Measurements from ENCODE around the gene ACSF2. TPM values are rescaled to one million over a fixed set of nuclear protein-coding genes. Genes with fewer than 3 reads are reported as not detected.
"Not testable (repeated sequence)": the region's sequence is repeated elsewhere in the genome, so short reads cannot be mapped to it uniquely, and the experiment has no call there.

The ACSF2 gene
- polyA plus RNA-seq, 2 donors: 13.5 to 22.6 TPM

GRCh38 chr17:50392621-50393020, 33.4 kb upstream of the ACSF2 start:
- peaks cover 0 to 2% of the 10 kb centered on the region in 2 donors for H3K9me3 ChIP-seq (ENCODE audit: control insufficient read depth in 2 of 2, insufficient read depth in 1 of 2, low read depth in 1 of 2, low read length in 1 of 2)
- H3K36me3 ChIP-seq (ENCODE audit: control insufficient read depth in 2 of 2, insufficient read depth in 2 of 2, low read length in 1 of 2): peaks cover 28 to 45% of the 10 kb centered on the region in 2 donors
- WGBS, 2 donors: 72 to 86% methylated on average over 6 of the region's 6 CpGs
- no peak overlapping the region for H3K27ac ChIP-seq (ENCODE audit: low read depth in 2 of 2, low read length in 1 of 2)
- H3K4me1 ChIP-seq (ENCODE audit: control insufficient read depth in 2 of 2, insufficient read depth in 2 of 2, low read length in 1 of 2): peaks cover 0 to 9% of the 10 kb centered on the region in 2 donors
- no peak overlapping the region for H3K4me3 ChIP-seq (ENCODE audit: low read depth in 1 of 2, low read length in 2 of 2)
- no peaks in the 10 kb centered on the region for H3K27me3 ChIP-seq (ENCODE audit: control insufficient read depth in 1 of 2, insufficient read depth in 2 of 2, low read length in 2 of 2)

- WGBS, 2 donors: 88 to 93% methylated on average over 5 of the region's 5 CpGs
- no peak overlapping the region for H3K4me3 ChIP-seq (ENCODE audit: low read depth in 1 of 2, low read length in 2 of 2)
- no peaks in the 10 kb centered on the region for H3K27me3 ChIP-seq (ENCODE audit: control insufficient read depth in 1 of 2, insufficient read depth in 2 of 2, low read length in 2 of 2)
- H3K27ac ChIP-seq (ENCODE audit: low read depth in 2 of 2, low read length in 1 of 2): no peak overlapping the region
- peaks cover 0 to 9% of the 10 kb centered on the region in 2 donors for H3K4me1 ChIP-seq (ENCODE audit: control insufficient read depth in 2 of 2, insufficient read depth in 2 of 2, low read length in 1 of 2)
- peaks cover 22 to 37% of the 10 kb centered on the region in 2 donors for H3K36me3 ChIP-seq (ENCODE audit: control insufficient read depth in 2 of 2, insufficient read depth in 2 of 2, low read length in 1 of 2)
- H3K9me3 ChIP-seq (ENCODE audit: control insufficient read depth in 2 of 2, insufficient read depth in 1 of 2, low read depth in 1 of 2, low read length in 1 of 2): peaks cover 0 to 2% of the 10 kb centered on the region in 2 donors
Measured at GRCh38 chr17:50393700-50394099, 32.3 kb upstream of the ACSF2 start.

GRCh38 chr17:50394711-50395110, 31.3 kb upstream of the ACSF2 start:
- Histone ChIP-seq H3K4me3 (ENCODE audit: low read depth in 1 of 2, low read length in 2 of 2) (no peak overlapping the region), H3K4me1 (ENCODE audit: control insufficient read depth in 2 of 2, insufficient read depth in 2 of 2, low read length in 1 of 2) (peaks cover 0 to 9% of the 10 kb centered on the region in 2 donors), H3K27ac (ENCODE audit: low read depth in 2 of 2, low read length in 1 of 2) (no peak overlapping the region), H3K36me3 (ENCODE audit: control insufficient read depth in 2 of 2, insufficient read depth in 2 of 2, low read length in 1 of 2) (peaks cover 22 to 33% of the 10 kb centered on the region in 2 donors), H3K27me3 (ENCODE audit: control insufficient read depth in 1 of 2, insufficient read depth in 2 of 2, low read length in 2 of 2) (no peaks in the 10 kb centered on the region), H3K9me3 (ENCODE audit: control insufficient read depth in 2 of 2, insufficient read depth in 1 of 2, low read depth in 1 of 2, low read length in 1 of 2) (peaks cover 0 to 2% of the 10 kb centered on the region in 2 donors)
- 28 to 30% methylated on average over 3 of the region's 3 CpGs for WGBS, 2 donors

GRCh38 chr17:50396261-50397110, 29.5 kb upstream of the ACSF2 start:
- H3K4me1 ChIP-seq (ENCODE audit: control insufficient read depth in 2 of 2, insufficient read depth in 2 of 2, low read length in 1 of 2): peaks cover 0 to 9% of the 10 kb centered on the region in 2 donors
- H3K36me3 ChIP-seq (ENCODE audit: control insufficient read depth in 2 of 2, insufficient read depth in 2 of 2, low read length in 1 of 2): peaks cover 22 to 26% of the 10 kb centered on the region in 2 donors
- WGBS, 2 donors: 3 to 7% methylated on average over 30 of the region's 30 CpGs

GRCh38 chr17:50397111-50397918, 28.7 kb upstream of the ACSF2 start, which contains the start of gene LRRC59:
Gene LRRC59 (minus strand): TSS chr17:50397523. CDS start chr17:50397317, 206 bp downstream.
- Histone ChIP-seq H3K36me3 (ENCODE audit: control insufficient read depth in 2 of 2, insufficient read depth in 2 of 2, low read length in 1 of 2) (peaks cover 19 to 20% of the 10 kb centered on the region in 2 donors), H3K4me1 (ENCODE audit: control insufficient read depth in 2 of 2, insufficient read depth in 2 of 2, low read length in 1 of 2) (peaks cover 0 to 9% of the 10 kb centered on the region in 2 donors), H3K9me3 (ENCODE audit: control insufficient read depth in 2 of 2, insufficient read depth in 1 of 2, low read depth in 1 of 2, low read length in 1 of 2) (peaks cover 0 to 2% of the 10 kb centered on the region in 2 donors), H3K27me3 (ENCODE audit: control insufficient read depth in 1 of 2, insufficient read depth in 2 of 2, low read length in 2 of 2) (no peaks in the 10 kb centered on the region), H3K27ac (ENCODE audit: low read depth in 2 of 2, low read length in 1 of 2) (peak within 1 kb of the TSS; percentile 90 to 93), H3K4me3 (ENCODE audit: low read depth in 1 of 2, low read length in 2 of 2) (peak within 1 kb of the TSS; percentile 86 to 100)
- WGBS, 2 donors: 0 to 1% methylated on average over 67 to 70 of the region's 70 CpGs

More at GRCh38 chr17:50396261-50397110, 29.5 kb upstream of the ACSF2 start:
- H3K27me3 ChIP-seq (ENCODE audit: control insufficient read depth in 1 of 2, insufficient read depth in 2 of 2, low read length in 2 of 2): no peaks in the 10 kb centered on the region
- H3K9me3 ChIP-seq (ENCODE audit: control insufficient read depth in 2 of 2, insufficient read depth in 1 of 2, low read depth in 1 of 2, low read length in 1 of 2): peaks cover 0 to 2% of the 10 kb centered on the region in 2 donors
- H3K27ac ChIP-seq (ENCODE audit: low read depth in 2 of 2, low read length in 1 of 2): peak overlapping the region; percentile 90 to 93
- H3K4me3 ChIP-seq (ENCODE audit: low read depth in 1 of 2, low read length in 2 of 2): peak overlapping the region; percentile 86 to 100

GRCh38 chr17:50397919-50398285, 28.1 kb upstream of the ACSF2 start:
- 57 to 60% methylated on average over 9 of the region's 9 CpGs for WGBS, 2 donors
- H3K27ac ChIP-seq (ENCODE audit: low read depth in 2 of 2, low read length in 1 of 2): no peak overlapping the region
- H3K4me1 ChIP-seq (ENCODE audit: control insufficient read depth in 2 of 2, insufficient read depth in 2 of 2, low read length in 1 of 2): peaks cover 0 to 9% of the 10 kb centered on the region in 2 donors
- peaks cover 13 to 15% of the 10 kb centered on the region in 2 donors for H3K36me3 ChIP-seq (ENCODE audit: control insufficient read depth in 2 of 2, insufficient read depth in 2 of 2, low read length in 1 of 2)
- no peaks in the 10 kb centered on the region for H3K27me3 ChIP-seq (ENCODE audit: control insufficient read depth in 1 of 2, insufficient read depth in 2 of 2, low read length in 2 of 2)
- H3K9me3 ChIP-seq (ENCODE audit: control insufficient read depth in 2 of 2, insufficient read depth in 1 of 2, low read depth in 1 of 2, low read length in 1 of 2): peaks cover 0 to 2% of the 10 kb centered on the region in 2 donors
- H3K4me3 ChIP-seq (ENCODE audit: low read depth in 1 of 2, low read length in 2 of 2): no peak overlapping the region

- not testable (repeated sequence) for H3K27ac ChIP-seq (ENCODE audit: low read depth in 2 of 2, low read length in 1 of 2); H3K27me3 ChIP-seq (ENCODE audit: control insufficient read depth in 1 of 2, insufficient read depth in 2 of 2, low read length in 2 of 2); H3K4me1 ChIP-seq (ENCODE audit: control insufficient read depth in 2 of 2, insufficient read depth in 2 of 2, low read length in 1 of 2); H3K9me3 ChIP-seq (ENCODE audit: control insufficient read depth in 2 of 2, insufficient read depth in 1 of 2, low read depth in 1 of 2, low read length in 1 of 2); H3K4me3 ChIP-seq (ENCODE audit: low read depth in 1 of 2, low read length in 2 of 2); H3K36me3 ChIP-seq (ENCODE audit: control insufficient read depth in 2 of 2, insufficient read depth in 2 of 2, low read length in 1 of 2)
- 93 to 94% methylated on average over 3 of the region's 3 CpGs for WGBS, 2 donors
Measured at GRCh38 chr17:50398672-50399071, 27.3 kb upstream of the ACSF2 start.

GRCh38 chr17:50399591-50399990, 26.4 kb upstream of the ACSF2 start:
- not testable (repeated sequence) for H3K27ac ChIP-seq (ENCODE audit: low read depth in 2 of 2, low read length in 1 of 2); H3K4me1 ChIP-seq (ENCODE audit: control insufficient read depth in 2 of 2, insufficient read depth in 2 of 2, low read length in 1 of 2); H3K36me3 ChIP-seq (ENCODE audit: control insufficient read depth in 2 of 2, insufficient read depth in 2 of 2, low read length in 1 of 2); H3K27me3 ChIP-seq (ENCODE audit: control insufficient read depth in 1 of 2, insufficient read depth in 2 of 2, low read length in 2 of 2); H3K9me3 ChIP-seq (ENCODE audit: control insufficient read depth in 2 of 2, insufficient read depth in 1 of 2, low read depth in 1 of 2, low read length in 1 of 2); H3K4me3 ChIP-seq (ENCODE audit: low read depth in 1 of 2, low read length in 2 of 2)
- WGBS, 2 donors: 94 to 95% methylated on average over 8 of the region's 8 CpGs

- H3K36me3 ChIP-seq (ENCODE audit: control insufficient read depth in 2 of 2, insufficient read depth in 2 of 2, low read length in 1 of 2); H3K27ac ChIP-seq (ENCODE audit: low read depth in 2 of 2, low read length in 1 of 2); H3K9me3 ChIP-seq (ENCODE audit: control insufficient read depth in 2 of 2, insufficient read depth in 1 of 2, low read depth in 1 of 2, low read length in 1 of 2); H3K4me3 ChIP-seq (ENCODE audit: low read depth in 1 of 2, low read length in 2 of 2); H3K4me1 ChIP-seq (ENCODE audit: control insufficient read depth in 2 of 2, insufficient read depth in 2 of 2, low read length in 1 of 2); H3K27me3 ChIP-seq (ENCODE audit: control insufficient read depth in 1 of 2, insufficient read depth in 2 of 2, low read length in 2 of 2): not testable (repeated sequence)
- WGBS, 2 donors: 83 to 84% methylated on average over 4 of the region's 4 CpGs
Measured at GRCh38 chr17:50405351-50405750, 20.7 kb upstream of the ACSF2 start.
